Endometrial microvascular endothelial cells (primary cell): ENCODE results near the gene MROH7. TPM values are rescaled to one million over a fixed set of nuclear protein-coding genes. Genes with fewer than 3 reads are reported as not detected.

Source experiments
- in situ Hi-C: cut with HindIII; loops from 2 replicates; pipeline ENCODE4 v1.10.0; 2017; ENCODE audit warnings: low sequenced_read_pairs, low pct_unique_long_range_greater_than_20kb; ENCODE audit errors: inconsistent ontology term
- total RNA-seq: library from RNA; depleted of rRNA; stranded (reverse); fragments of >200 nt; gene quantifications from one replicate; pipeline ENCODE4 v1.2.3, GENCODE V29; 2015; ENCODE audit errors: inconsistent ontology term

Gene MROH7
- total RNA-seq, 1 donor from 2014 or later = not detected

GRCh38 chr1:54681358-54681757 is 39.8 kb downstream of the MROH7 start:
- in situ Hi-C loops = no loop called here

- in situ Hi-C loops = no loop called here
Measured at GRCh38 chr1:54683453-54683852, 41.9 kb downstream of the MROH7 start.

- in situ Hi-C loops = no loop called here
Measured at GRCh38 chr1:54685335-54685905, 43.8 kb downstream of the MROH7 start.

- in situ Hi-C loops = no loop called here
Measured at GRCh38 chr1:54686155-54686554, 44.6 kb downstream of the MROH7 start.

GRCh38 chr1:54694771-54695170 is 53.2 kb downstream of the MROH7 start:
- in situ Hi-C loops = no loop called here

- in situ Hi-C loops = no loop called here
Measured at GRCh38 chr1:54695221-54695620, 53.6 kb downstream of the MROH7 start.

GRCh38 chr1:54695764-54696163 is 54.2 kb downstream of the MROH7 start:
- in situ Hi-C loops = no loop called here

- in situ Hi-C loops = no loop called here
Measured at GRCh38 chr1:54696262-54696661, 54.7 kb downstream of the MROH7 start.

GRCh38 chr1:54697896-54698295 is 56.3 kb downstream of the MROH7 start:
- in situ Hi-C loops = no loop called here

GRCh38 chr1:54698346-54698745 is 56.8 kb downstream of the MROH7 start:
- in situ Hi-C loops = no loop called here

- in situ Hi-C loops = no loop called here
Measured at GRCh38 chr1:54699936-54700525, 58.4 kb downstream of the MROH7 start.

- in situ Hi-C loops = no loop called here
Measured at GRCh38 chr1:54701066-54701465, 59.5 kb downstream of the MROH7 start.

- in situ Hi-C loops = no loop called here
Measured at GRCh38 chr1:54701996-54702395, 60.4 kb downstream of the MROH7 start.

- in situ Hi-C loops = no loop called here
Measured at GRCh38 chr1:54703471-54703870, 61.9 kb downstream of the MROH7 start.

- in situ Hi-C loops = no loop called here
Measured at GRCh38 chr1:54705153-54705552, 63.6 kb downstream of the MROH7 start.

- in situ Hi-C loops = no loop called here
Measured at GRCh38 chr1:54706419-54706818, 64.8 kb downstream of the MROH7 start.

- in situ Hi-C loops = no loop called here
Measured at GRCh38 chr1:54708385-54708784, 66.8 kb downstream of the MROH7 start.

- in situ Hi-C loops = no loop called here
Measured at GRCh38 chr1:54709547-54710292, 68.1 kb downstream of the MROH7 start.

GRCh38 chr1:54710434-54710833 is 68.8 kb downstream of the MROH7 start:
- in situ Hi-C loops = no loop called here

- in situ Hi-C loops = no loop called here
Measured at GRCh38 chr1:54710841-54711240, 69.3 kb downstream of the MROH7 start.
